Measurements from ENCODE around the gene RASIP1. TPM values are rescaled to one million over a fixed set of nuclear protein-coding genes. Genes with fewer than 3 reads are reported as not detected.

Gene RASIP1
- total RNA-seq, 3 donors from 2014 or later (not counting 1 experiment from before 2014, with no cell fraction given) = not detected

GRCh38 chr19:48745208-48745995 lies 5.0 kb upstream of the RASIP1 start:
- ATAC-seq (peak; percentile 73 to 84 (median 84)), DNase-seq (peak in 1 of 2 donors; percentile 76)
- Mint-ChIP-seq H3K36me3 (no peaks in the 10 kb centered on the region), H3K27ac (no peak overlapping the region), H3K4me3 (no peak overlapping the region), H3K27me3 (ENCODE audit: low read depth in 2 of 2) (peaks cover 10 to 24% of the 10 kb centered on the region in 2 donors), H3K4me1 (peaks cover 8 to 25% of the 10 kb centered on the region in 2 donors), H3K9me3 (no peaks in the 10 kb centered on the region)
- H3K4me3 ChIP-seq (ENCODE audit: low read length) = no peak overlapping the region
- H3K4me1 ChIP-seq (ENCODE audit: control insufficient read depth, insufficient read depth, low read length) = peaks cover 22% of the 10 kb centered on the region
- 40% methylated on average over 32 of the region's 33 CpGs for WGBS (ENCODE audit: insufficient coverage)
- no peak overlapping the region for H3K27ac ChIP-seq (ENCODE audit: low read length)
- TF ChIP-seq, protein P1, sequence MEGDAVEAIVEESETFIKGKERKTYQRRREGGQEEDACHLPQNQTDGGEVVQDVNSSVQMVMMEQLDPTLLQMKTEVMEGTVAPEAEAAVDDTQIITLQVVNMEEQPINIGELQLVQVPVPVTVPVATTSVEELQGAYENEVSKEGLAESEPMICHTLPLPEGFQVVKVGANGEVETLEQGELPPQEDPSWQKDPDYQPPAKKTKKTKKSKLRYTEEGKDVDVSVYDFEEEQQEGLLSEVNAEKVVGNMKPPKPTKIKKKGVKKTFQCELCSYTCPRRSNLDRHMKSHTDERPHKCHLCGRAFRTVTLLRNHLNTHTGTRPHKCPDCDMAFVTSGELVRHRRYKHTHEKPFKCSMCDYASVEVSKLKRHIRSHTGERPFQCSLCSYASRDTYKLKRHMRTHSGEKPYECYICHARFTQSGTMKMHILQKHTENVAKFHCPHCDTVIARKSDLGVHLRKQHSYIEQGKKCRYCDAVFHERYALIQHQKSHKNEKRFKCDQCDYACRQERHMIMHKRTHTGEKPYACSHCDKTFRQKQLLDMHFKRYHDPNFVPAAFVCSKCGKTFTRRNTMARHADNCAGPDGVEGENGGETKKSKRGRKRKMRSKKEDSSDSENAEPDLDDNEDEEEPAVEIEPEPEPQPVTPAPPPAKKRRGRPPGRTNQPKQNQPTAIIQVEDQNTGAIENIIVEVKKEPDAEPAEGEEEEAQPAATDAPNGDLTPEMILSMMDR (IDR thresholded peaks at IDR 0.05) = no peak
- intact Hi-C loops (cut with micrococcal nuclease) = no loop called here
- no peaks in the 10 kb centered on the region for H3K36me3 ChIP-seq (ENCODE audit: control insufficient read depth, insufficient read depth, low read length)
- H3K27me3 ChIP-seq (ENCODE audit: control insufficient read depth, insufficient read depth, low read length) = peaks cover 20% of the 10 kb centered on the region
- peaks cover 5% of the 10 kb centered on the region for H3K9me3 ChIP-seq (ENCODE audit: control insufficient read depth, insufficient read depth, low read length)

DNA sequence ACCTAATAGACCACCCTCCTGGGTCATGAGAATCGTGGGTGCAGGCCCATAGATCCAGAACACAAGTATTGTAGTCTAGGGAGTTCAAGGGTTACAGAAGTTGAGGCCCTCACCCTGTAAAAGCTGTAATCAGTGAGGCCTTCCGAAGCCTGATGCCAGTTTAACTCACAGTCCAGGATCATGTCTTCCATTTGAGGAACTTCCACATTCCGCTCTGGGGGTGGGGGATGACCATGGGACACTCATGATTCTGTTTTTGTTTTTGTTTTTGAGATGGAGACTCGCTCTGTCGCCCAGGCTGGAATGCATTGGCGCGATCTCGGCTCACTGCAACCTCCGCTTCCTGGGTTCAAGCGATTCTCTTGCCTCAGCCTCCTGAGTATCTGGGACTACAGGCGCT lies 1.7 kb upstream of the RASIP1 start:
- no peaks in the 10 kb centered on the region for H3K9me3 Mint-ChIP-seq
- H3K36me3 Mint-ChIP-seq = no peaks in the 10 kb centered on the region
- WGBS (ENCODE audit: insufficient coverage) = 87% methylated on average over 10 of the region's 11 CpGs
- Histone ChIP-seq H3K4me3 (ENCODE audit: low read length) (no peak overlapping the region), H3K27me3 (ENCODE audit: control insufficient read depth, insufficient read depth, low read length) (peaks cover 27% of the 10 kb centered on the region), H3K9me3 (ENCODE audit: control insufficient read depth, insufficient read depth, low read length) (peaks cover 5% of the 10 kb centered on the region), H3K4me1 (ENCODE audit: control insufficient read depth, insufficient read depth, low read length) (peaks cover 35% of the 10 kb centered on the region), H3K36me3 (ENCODE audit: control insufficient read depth, insufficient read depth, low read length) (no peaks in the 10 kb centered on the region), H3K27ac (ENCODE audit: low read length) (no peak overlapping the region)
- TF ChIP-seq, protein P1 (IDR thresholded peaks at IDR 0.05) = no peak
- no peak overlapping the region for H3K27ac Mint-ChIP-seq
- H3K4me3 Mint-ChIP-seq = no peak overlapping the region
- DNase-seq (no peak), ATAC-seq (no peak)
- intact Hi-C loops (cut with micrococcal nuclease) = no loop called here
- H3K27me3 Mint-ChIP-seq (ENCODE audit: low read depth in 2 of 2) = peaks cover 10 to 19% of the 10 kb centered on the region in 2 donors
- peaks cover 8 to 38% of the 10 kb centered on the region in 2 donors for H3K4me1 Mint-ChIP-seq

- Histone ChIP-seq H3K4me3 (ENCODE audit: low read length) (no peak overlapping the region), H3K27ac (ENCODE audit: low read length) (no peak overlapping the region), H3K9me3 (ENCODE audit: control insufficient read depth, insufficient read depth, low read length) (peaks cover 5% of the 10 kb centered on the region), H3K4me1 (ENCODE audit: control insufficient read depth, insufficient read depth, low read length) (peaks cover 30% of the 10 kb centered on the region), H3K27me3 (ENCODE audit: control insufficient read depth, insufficient read depth, low read length) (peaks cover 23% of the 10 kb centered on the region), H3K36me3 (ENCODE audit: control insufficient read depth, insufficient read depth, low read length) (no peaks in the 10 kb centered on the region)
- intact Hi-C loops (cut with micrococcal nuclease) = no loop called here
- H3K4me1 Mint-ChIP-seq = peaks cover 8 to 36% of the 10 kb centered on the region in 2 donors
- H3K9me3 Mint-ChIP-seq = no peaks in the 10 kb centered on the region
- peaks cover 9 to 15% of the 10 kb centered on the region in 2 donors for H3K27me3 Mint-ChIP-seq (ENCODE audit: low read depth in 2 of 2)
- H3K4me3 Mint-ChIP-seq = no peak overlapping the region
- ATAC-seq (no peak), DNase-seq (peak in 1 of 2 donors; percentile 51)
- no peaks in the 10 kb centered on the region for H3K36me3 Mint-ChIP-seq
- TF ChIP-seq, protein P1 (IDR thresholded peaks at IDR 0.05) = no peak
- no peak overlapping the region for H3K27ac Mint-ChIP-seq
- 52% methylated on average over 35 of the region's 35 CpGs for WGBS (ENCODE audit: insufficient coverage)
These were observed 954 bp upstream of the RASIP1 start for GRCh38 chr19:48741129-48741999.

Data from natural killer cell (primary cell).